HG02870 (cell line): ENCODE measurements around the gene CPVL.

ENCODE experiments used
- ATAC-seq: cut with Tn5 transposase; IDR thresholded peaks from one replicate; pipeline ENCODE4 v1.9.1; 2021; ENCODE audit warnings: mild to moderate bottlenecking, moderate library complexity; ENCODE audit not compliant: unreplicated experiment

Gene CPVL

GRCh38 chr7:28953633-28954032 is 192.7 kb downstream of the CPVL start:
- ATAC-seq = no peak
